Omental fat pad (tissue), 4 donors: ENCODE measurements around the gene PKD2L2. TPM values are rescaled to one million over a fixed set of nuclear protein-coding genes. Genes with fewer than 3 reads are reported as not detected.

Experiments
- ATAC-seq: fragments of 150-250 bp; one replicate; pipeline ENCODE4 v1.9.1; 2016; ENCODE audit warnings: mild to moderate bottlenecking, moderate library complexity; ENCODE audit not compliant: low FRiP score
- DNase-seq: peaks from one replicate; pipeline ENCODE4 v3.0.0-alpha.2; 2019; ENCODE audit warnings: low spot score
- total RNA-seq, 4 donors: library from RNA; depleted of rRNA; stranded (reverse); fragments of >200 nt; gene quantifications; one replicate each; pipeline ENCODE4 v1.1.0, GENCODE V29; 2016
- TF ChIP-seq, protein P1 (sequence below), 3 donors: fragments of 450-650 bp; IDR thresholded peaks; one replicate each; pipeline ENCODE4 v1.5.1; 2016 to 2017; ENCODE audit warnings: antibody characterized with exemption in 3 of 3, mild to moderate bottlenecking in 3 of 3, moderate library complexity in 2 of 3

PKD2L2 gene
- total RNA-seq, 4 donors from 2014 or later = not detected

DNA sequence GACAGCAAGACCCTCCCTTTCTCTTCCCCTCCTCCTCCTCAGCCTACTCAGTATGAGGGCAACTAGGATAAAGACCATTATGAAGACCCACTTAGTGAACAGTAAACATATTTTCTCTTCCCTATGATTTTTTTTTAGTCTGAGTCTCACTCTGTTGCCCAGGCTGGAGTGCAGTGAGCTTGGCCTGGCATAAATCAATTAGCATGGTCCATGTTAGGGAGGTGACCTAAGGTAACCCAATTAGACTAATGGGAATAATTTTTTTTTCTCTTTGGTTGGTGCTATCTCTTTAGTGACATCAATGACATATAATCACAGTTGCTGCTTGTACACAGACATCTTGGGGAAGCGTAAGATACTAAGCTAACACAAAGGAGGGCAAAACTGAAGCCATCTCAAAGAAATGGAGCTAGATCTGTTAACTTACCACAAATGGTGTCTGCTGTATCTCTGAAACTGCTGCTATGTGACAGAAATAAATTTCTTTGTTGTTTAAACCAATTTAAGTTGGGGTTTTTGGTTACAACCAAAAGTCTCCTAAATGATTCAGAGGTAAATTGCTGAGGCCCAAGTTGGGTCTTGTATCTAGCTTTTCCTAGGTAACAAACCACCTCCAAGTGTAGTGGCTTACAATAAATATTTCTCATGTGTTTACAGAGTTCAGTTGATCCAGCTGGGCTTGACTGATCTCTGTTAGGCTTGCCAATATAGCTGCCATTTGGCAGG, 13.3 kb downstream of the PKD2L2 start:
- ATAC-seq (no peak), DNase-seq (no peak)
- TF ChIP-seq, protein P1, sequence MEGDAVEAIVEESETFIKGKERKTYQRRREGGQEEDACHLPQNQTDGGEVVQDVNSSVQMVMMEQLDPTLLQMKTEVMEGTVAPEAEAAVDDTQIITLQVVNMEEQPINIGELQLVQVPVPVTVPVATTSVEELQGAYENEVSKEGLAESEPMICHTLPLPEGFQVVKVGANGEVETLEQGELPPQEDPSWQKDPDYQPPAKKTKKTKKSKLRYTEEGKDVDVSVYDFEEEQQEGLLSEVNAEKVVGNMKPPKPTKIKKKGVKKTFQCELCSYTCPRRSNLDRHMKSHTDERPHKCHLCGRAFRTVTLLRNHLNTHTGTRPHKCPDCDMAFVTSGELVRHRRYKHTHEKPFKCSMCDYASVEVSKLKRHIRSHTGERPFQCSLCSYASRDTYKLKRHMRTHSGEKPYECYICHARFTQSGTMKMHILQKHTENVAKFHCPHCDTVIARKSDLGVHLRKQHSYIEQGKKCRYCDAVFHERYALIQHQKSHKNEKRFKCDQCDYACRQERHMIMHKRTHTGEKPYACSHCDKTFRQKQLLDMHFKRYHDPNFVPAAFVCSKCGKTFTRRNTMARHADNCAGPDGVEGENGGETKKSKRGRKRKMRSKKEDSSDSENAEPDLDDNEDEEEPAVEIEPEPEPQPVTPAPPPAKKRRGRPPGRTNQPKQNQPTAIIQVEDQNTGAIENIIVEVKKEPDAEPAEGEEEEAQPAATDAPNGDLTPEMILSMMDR (IDR thresholded peaks at IDR 0.05) = no peak

DNA sequence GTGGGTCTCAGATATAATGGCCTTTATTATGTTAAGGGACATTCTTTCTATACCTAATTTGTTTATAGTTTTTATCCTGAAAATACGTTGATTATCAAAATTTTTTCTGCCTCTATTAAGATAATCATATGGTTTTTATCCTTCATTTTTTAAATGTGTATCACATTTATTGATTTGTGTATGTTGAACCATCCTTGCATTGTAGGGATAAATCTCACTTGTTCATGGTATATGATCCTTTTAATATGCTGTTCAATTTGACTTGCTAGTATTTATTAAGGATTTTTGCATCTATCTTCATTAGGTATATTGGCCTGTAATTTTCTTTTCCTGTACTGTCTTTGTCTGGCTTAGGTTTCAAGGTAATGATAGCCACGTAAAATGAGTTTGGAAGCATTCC, 25.5 kb downstream of the PKD2L2 start:
- TF ChIP-seq, protein P1 (IDR thresholded peaks at IDR 0.05) = no peak
- ATAC-seq = no peak
- DNase-seq = no peak

DNA sequence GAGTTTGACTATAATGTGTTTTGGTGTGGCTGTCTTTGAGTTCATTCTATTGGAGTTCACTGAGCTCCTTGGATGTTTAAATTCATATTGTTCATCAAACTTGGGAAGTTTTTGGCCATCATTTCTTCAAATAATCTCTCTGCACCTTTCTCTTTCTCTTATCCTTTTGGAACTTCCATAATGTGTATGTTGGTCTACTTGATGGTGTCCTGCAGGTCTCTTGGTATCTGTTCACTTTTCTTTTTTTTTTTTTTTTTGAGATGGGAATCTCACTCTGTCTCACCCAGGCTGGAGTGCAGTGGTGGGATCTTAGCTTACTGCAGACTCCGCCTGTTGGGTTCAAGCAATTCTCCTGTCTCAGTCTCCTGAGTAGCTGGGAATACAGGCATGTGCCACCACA, 27.7 kb downstream of the PKD2L2 start:
- ATAC-seq (no peak), DNase-seq (no peak)
- TF ChIP-seq, protein P1 (IDR thresholded peaks at IDR 0.05) = no peak

DNA sequence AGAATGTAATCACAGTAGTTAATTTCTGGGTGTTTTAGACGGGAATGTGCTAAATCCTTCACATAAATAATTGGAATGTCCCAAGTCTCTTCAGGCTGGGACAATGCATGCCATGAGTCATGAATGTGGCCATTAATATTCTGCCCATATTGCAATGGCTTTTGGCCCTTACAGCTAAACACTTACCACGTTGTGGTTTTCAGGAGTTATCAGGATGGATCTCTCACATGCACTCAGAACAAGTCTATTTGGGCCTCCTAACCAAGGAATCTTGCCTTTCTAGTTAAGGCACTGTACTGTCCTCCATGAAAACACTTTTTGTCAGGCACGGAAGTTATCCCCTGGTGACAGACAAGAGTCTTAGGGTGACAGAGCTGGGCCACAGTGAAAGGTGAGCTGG, 32.7 kb downstream of the PKD2L2 start:
- TF ChIP-seq, protein P1 (IDR thresholded peaks at IDR 0.05) = no peak
- no peak for ATAC-seq

DNA sequence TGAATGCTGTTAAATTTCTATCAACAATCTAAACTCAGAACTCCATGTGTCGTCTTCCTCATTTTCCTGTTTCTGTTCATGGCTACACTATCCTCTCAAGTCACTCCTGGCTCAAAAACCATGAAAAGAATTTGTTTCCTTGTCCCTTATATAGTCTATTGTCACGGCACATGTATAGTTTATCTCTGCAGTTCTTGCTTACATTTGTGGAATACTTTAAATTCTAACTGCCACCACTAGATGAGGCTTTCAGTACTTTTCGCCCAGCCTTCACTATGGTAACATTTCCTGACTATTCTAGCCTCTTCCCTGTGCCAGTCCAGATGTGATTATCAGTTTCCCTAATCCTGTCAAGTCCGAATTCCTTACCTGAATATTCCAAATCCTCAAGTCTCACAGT, 34.6 kb downstream of the PKD2L2 start:
- ATAC-seq (no peak), DNase-seq (no peak)
- TF ChIP-seq, protein P1 (IDR thresholded peaks at IDR 0.05) = no peak

More for the DNA sequence above, 32.7 kb downstream of the PKD2L2 start:
- no peak for DNase-seq

DNA sequence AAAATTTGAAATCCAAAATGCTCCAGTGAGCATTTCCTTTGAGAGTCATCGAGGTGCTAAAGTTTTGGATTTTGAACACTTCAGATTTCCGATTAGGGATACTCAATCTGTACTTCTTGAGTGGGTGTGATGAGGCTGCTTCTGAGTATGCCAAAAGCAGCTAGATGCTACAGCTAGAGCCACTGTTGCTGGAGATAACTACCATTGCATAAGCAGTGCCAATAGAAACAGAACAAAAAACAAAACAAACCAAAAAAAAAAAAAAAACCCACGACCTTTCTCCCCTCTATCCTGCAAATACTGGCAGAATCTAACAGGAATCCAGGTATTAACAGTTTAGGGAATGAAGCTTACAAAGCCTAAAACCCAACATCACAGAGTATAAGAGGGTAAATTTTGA, 43.5 kb downstream of the PKD2L2 start:
- DNase-seq (no peak), ATAC-seq (no peak)
- TF ChIP-seq, protein P1 (IDR thresholded peaks at IDR 0.05) = no peak

DNA sequence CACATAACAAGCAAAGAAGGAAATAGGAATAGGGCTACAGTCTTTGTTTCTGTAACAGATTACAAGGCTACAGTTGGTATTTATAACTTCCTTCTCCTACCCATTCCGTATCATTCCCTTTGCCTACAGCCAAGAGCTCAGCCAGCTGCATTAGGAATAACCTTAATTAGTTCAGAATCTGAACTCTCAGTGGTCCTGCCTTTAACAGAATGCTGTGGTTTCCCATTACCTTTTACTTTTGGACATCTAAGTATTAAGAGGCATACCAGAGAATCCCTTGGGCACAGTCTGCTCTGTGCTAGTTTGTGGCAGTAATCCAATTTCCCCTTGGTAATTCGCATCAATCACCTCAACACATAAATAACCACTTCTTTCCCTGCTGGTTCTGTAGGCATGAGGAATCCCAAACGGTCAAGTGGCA, 44.2 kb downstream of the PKD2L2 start:
- ATAC-seq = no peak
- DNase-seq = no peak
- TF ChIP-seq, protein P1 (IDR thresholded peaks at IDR 0.05) = no peak
